ENCODE measurements around the gene CHRNB2.
"Not testable (repeated sequence)": the region's sequence is repeated elsewhere in the genome, so short reads cannot be mapped to it uniquely, and the experiment has no call there.

CHRNB2 gene, protein sequence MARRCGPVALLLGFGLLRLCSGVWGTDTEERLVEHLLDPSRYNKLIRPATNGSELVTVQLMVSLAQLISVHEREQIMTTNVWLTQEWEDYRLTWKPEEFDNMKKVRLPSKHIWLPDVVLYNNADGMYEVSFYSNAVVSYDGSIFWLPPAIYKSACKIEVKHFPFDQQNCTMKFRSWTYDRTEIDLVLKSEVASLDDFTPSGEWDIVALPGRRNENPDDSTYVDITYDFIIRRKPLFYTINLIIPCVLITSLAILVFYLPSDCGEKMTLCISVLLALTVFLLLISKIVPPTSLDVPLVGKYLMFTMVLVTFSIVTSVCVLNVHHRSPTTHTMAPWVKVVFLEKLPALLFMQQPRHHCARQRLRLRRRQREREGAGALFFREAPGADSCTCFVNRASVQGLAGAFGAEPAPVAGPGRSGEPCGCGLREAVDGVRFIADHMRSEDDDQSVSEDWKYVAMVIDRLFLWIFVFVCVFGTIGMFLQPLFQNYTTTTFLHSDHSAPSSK

GRCh38 chr1:154567386-154568156, at the start of gene CHRNB2:
CHRNB2 (plus strand) TSS chr1:154567778; CDS start chr1:154568045, 267 bp downstream.
- DNase-seq, result peak in 52 of 58 donors; percentile 13 to 78 (median 44)

DNA sequence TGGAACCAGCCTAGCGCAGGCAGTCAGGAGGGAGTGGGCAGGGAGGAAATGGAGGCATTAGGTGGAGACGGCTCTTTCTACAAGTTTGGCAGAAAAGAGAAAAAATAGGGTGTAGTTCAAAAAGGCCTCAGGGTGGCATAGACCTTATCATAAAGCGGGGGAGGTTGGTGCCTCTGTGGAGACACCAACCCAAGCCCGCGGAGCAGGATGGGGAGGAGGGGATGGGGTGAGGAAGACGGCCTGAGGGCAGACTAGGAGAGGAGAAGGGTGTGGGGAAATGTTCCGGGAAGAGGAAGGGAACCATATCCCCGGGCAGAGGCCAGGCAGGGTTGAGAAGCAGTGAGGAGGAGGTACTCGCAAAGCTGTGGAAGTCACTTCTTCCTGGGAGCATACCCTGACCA, 48.0 kb upstream of the CHRNB2 start:
- no peak for DNase-seq

DNA sequence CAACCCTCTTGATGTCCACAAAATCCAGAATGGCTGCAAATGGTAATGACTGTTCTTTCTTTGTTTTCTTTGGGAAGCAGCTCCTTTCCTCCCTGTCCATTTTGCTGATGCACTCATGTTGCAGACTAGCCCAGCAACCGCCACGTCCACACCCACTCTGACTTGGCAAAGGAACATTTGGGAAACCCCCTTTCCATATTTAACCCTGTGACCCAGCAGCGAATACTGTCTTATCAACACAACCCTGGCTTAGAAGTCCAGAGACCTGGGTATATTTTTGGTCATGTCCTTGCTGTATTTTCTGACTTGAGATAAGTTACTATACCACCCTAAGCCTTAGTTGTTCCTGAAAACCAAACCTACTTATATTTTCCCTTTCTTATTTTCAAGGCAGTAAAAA, 47.2 kb upstream of the CHRNB2 start:
- DNase-seq, result no peak

- DNase-seq, result no peak
Measured at GRCh38 chr1:154521695-154522094, 45.9 kb upstream of the CHRNB2 start.

DNA sequence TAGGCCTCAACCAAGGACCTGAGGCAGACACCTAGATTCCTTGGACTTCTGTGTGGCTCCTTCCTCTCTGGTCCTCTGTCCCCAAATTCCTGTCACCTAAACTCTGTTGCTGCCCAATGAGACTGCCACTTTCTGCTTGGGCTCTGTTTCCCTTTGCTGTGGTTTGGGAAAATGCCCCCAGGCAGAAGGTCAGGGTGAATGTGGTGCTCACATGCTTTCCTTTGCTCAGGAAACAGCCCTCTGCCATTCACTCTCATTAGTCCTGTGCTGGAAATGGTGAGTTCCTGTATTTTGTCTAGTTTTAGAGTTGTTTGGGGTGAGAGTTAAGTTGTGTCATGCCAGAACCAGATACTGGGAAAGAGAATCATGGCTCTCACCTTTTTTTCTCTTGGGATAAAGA, 42.7 kb upstream of the CHRNB2 start:
- DNase-seq, result no peak

DNA sequence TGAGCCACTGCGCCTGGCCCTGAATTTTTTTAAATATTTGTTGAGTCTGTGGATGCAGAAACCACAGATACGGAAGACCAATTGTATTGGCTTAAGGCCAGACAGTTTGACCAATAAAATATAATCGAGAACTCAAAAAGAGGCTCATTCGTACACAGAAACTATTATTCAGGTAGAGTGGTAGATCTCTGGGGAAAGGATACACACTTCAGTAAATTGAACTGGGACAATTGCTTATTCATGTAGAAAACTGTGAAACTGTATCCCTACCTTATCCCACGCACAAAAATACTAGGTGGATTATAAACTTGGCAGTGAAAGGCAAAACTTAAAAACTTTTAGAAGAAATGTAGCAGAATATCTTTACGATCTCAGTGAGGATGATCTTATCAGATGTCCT, 40.4 kb upstream of the CHRNB2 start:
- DNase-seq, result no peak

GRCh38 chr1:154529308-154529707, 38.3 kb upstream of the CHRNB2 start:
- no peak for DNase-seq

- DNase-seq, result not testable (repeated sequence)
Measured at GRCh38 chr1:154531950-154532349, 35.6 kb upstream of the CHRNB2 start.

- DNase-seq, result no peak
Measured at GRCh38 chr1:154533952-154534844, 33.4 kb upstream of the CHRNB2 start.

GRCh38 chr1:154536570-154536969, 31.0 kb upstream of the CHRNB2 start:
- no peak for DNase-seq

GRCh38 chr1:154539486-154540483, 27.8 kb upstream of the CHRNB2 start:
- no peak for DNase-seq

DNA sequence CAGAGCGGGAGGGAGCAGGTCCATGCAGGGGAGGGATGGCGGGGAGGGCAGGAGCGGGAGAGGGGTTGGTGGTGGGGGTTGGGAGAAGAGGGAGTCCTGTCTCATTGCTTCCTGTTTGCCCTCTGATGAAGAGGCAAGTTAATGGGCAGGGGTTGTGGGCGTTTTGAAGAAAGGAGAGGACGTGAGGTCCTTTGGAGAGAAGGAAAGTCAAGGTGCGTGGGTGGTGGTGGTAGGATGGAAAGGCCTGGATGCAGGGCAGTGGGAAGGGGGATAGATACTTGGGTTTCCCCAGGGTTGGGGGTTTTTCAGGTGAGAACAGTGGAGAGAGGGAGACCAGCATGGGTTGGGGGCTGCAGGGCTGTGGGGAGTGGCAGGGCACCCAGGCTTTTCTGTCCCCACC, 26.3 kb upstream of the CHRNB2 start:
- DNase-seq, result no peak

GRCh38 chr1:154546264-154547063, 21.1 kb upstream of the CHRNB2 start:
- peak in 39 of 58 donors; percentile 3 to 67 (median 20) for DNase-seq

DNA sequence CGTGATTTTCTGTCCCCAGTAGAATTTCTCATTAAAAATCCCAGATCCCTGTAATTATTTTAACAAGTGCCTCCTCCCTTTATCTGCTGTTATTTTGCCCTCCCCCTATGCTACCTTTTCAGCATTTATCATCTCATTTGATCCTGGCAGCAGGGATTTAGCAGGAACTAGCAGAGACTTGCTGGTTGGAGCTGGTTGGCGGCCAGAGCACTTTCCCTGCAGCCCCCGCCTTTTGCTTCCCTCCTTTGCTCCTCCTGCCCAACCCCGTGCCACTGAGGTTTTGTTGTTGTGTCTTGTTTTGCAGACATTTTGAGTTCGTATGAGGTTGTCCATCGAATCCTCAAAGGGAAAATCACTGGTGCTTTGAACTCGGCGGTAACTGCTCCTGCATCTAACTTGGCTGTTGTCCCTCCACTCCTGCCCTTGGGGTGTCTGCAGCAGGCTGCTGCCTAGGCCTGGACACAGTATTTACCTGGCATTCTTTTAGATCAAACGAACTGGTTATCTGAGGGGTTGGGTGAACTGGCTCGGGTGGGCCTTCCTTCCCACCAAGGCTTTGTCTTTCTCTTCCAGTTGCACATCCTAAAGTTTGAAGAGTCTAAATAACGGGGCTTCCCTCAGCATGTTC, 20.4 kb upstream of the CHRNB2 start:
- no peak for DNase-seq

DNA sequence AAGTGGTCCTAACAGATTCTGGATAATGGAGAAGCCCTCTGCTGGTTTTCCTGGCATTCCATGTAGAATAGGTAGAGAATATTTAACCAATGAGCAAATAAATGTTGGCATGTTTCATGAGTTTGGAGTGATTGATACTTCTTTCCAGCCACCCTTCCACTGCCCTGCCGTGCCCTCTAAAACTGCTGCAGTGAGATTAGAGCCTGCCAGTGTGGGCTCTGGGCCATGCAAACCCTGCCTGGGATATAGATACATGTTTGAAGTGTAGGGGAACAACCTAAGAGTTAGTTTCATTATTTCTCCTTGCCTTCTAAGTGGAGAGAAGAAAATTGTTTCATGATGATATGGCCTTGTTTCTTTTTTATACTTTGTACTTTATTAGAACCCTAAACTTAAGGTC, 19.6 kb upstream of the CHRNB2 start:
- no peak for DNase-seq

GRCh38 chr1:154549202-154549770, 18.3 kb upstream of the CHRNB2 start:
- DNase-seq, result no peak

DNA sequence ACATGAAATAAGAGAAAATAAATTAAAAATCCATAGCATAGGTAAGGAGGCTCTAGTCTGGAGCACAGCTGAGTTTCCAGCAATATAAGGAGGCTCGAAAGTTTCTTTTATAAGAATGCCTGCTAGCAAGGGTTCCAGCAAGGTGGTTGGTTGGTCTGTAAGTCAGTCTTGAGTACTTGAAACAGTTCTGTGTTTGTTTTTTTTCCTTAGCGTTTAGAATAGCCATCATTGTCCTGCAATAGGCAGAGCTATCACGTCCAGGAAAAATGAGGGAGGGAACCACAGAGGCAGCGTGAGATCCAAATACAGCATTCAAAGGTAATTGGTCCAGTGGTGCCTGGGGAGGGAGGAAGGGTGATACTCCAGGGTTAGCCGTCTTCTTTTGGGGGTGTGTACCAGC, 17.5 kb upstream of the CHRNB2 start:
- DNase-seq, result no peak

DNA sequence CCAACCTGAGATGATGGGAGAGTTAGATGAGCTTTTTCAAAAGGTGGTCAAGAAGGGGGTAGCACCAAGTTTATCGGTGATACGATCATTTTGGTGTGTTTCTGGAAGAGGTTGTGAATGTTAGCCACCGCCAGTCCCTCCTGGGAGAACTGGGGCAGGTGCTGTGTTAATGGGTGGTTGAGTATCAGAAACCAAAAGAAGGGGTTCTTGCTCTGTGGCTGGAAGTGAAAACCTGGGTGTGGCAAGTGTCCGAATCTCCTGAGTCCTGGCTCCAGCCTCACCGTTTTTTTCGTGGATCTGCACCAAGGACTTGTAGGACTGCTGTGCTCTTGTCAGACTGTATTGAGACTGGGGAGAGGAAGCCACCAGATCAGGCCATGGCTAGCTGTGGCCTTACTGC, 16.9 kb upstream of the CHRNB2 start:
- no peak for DNase-seq
